GM10266 (cell line): ENCODE data around the gene LIMCH1.
"Not testable (repeated sequence)": the region's sequence is repeated elsewhere in the genome, so short reads cannot be mapped to it uniquely, and the experiment has no call there.

Experiments
- DNase-seq: peaks from one replicate; pipeline ENCODE4 v3.0.0; 2012; ENCODE audit errors: extremely low spot score
- CTCF ChIP-seq: IDR thresholded peaks from 2 replicates; pipeline ENCODE4 v1.5.1; 2012; ENCODE audit warnings: mild to moderate bottlenecking, low read depth; ENCODE audit not compliant: control insufficient read depth, insufficient read depth; ENCODE audit errors: missing control alignments

The LIMCH1 gene

DNA sequence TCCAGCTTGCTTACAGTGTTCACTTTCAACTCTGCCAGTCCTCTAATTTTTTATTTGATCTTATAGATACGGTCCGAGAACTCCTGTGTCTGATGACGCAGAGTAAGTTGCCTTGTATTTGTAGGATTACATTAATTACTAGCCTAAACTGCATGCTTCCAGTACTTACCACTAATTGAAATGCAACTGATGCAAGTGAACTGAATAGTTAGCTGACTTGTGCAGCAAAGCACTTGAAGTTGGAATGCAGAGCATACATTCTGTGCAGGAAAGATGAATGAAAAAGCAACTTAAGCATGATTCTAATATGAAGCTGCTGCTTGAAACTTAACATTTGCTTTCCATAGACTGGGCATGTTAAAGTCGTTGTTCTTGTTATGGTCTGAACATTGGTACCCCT is 100.9 kb downstream of the LIMCH1 start:
- no peak for DNase-seq
- no peak for TF ChIP-seq CTCF

DNA sequence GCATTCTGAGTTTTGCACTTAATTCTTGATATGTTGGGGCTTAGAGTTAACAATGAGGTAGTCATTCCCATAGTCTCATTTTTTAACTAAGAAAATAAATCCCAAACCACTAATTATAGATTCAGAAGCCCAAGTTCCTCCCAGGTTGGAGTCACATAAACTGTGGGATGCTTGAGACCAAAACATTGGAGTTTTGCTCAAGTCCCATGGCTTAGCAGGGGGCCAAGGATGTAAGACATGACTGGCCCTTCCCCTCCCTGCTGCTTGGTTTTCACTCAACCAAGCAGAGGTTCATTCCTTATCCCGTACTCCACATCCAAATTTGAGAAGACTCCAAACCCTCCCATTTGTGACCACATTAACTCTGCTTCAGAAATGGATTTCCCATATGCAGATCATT is 101.3 kb downstream of the LIMCH1 start:
- TF ChIP-seq CTCF: no peak
- no peak for DNase-seq

DNA sequence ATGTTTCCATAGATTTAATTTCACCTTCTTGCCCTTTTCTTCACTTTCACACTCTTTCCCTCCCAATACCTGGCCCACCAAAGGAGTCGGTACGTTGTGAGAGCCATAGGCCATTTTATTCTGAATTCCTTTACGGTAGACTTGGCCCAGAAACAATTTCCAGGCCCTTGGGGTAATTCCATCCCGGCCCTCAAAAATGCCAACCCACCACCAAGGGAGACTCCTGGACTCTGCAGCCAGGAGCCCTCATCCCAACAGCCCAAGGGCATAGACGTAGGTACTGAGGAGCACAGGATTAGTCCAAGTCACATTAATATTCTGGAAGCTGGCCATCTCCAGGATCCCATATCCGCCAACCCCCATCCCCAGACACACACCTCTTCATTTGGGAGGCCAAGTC is 102.9 kb downstream of the LIMCH1 start:
- no peak for TF ChIP-seq CTCF
- no peak for DNase-seq

DNA sequence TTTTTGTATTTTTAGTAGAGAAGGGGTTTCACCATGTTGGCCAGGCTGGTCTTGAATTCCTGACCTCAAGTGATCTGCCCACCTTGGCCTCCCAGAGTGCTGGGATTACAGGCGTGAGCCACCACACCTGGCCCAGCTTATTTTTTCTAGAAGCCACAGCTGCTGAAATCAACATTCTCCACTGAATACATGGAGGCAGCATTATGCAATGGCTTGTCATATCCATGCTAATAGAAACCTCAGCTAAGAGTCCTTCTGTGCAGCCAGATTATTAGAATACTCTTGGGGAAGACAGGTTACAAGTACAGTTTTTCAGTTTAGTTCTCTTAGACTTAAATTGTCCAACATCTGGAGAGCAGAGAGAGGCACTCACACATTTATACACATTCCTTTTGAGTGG is 104.8 kb downstream of the LIMCH1 start:
- not testable (repeated sequence) for DNase-seq

- DNase-seq: no peak
- TF ChIP-seq CTCF: no peak
These were observed 105.4 kb downstream of the LIMCH1 start for GRCh38 chr4:41643331-41643730.

- peak; percentile 57 for TF ChIP-seq CTCF
- no peak for DNase-seq
These were observed 106.4 kb downstream of the LIMCH1 start for GRCh38 chr4:41644288-41644914.

DNA sequence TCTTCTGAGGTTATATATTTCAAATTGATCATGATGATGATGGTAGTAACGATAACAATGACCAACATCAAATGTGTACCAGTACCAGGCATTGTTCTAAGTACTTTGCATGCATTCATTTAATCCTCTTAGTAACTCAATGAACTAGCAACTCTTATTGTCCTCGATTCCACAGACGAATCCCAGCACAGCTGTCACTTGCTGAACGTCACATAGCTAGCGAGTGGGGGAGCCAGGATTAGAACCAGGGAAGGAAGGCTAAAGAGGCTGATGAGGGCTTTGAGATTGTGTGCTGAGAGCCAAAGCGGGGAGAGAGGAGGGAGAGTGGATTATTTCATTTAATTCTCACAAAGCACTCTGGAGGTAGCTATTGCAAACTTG is 106.9 kb downstream of the LIMCH1 start:
- TF ChIP-seq CTCF: no peak
- DNase-seq: no peak

DNA sequence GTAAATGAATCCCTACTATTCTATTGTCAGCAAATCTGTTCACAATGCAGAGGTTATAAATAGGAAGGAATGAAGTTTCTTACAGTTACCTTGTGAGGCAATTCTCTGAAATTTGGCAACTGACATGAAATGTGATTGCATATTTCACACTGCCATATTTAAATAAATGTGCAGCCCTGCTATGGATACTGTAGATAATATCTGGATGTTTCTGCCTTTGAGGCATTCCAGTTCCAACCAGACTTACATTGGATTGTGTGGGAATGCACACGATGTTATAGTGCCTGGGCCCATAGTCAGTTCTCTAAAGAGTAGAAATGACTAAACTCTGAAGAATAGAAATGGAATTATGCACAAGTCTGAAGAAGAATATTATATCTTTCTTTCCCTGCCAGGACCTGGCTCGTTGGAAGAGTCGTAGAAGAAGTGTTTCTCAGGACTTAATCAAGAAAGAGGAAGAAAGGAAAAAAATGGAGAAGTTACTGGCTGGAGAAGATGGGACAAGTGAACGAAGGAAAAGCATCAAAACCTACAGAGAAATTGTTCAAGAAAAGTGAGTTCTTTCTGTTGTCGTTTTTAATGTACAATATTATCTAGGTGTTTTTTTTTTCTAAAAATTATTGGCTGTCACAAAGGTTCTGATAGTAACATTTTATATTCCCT is 107.9 kb downstream of the LIMCH1 start:
- no peak for TF ChIP-seq CTCF

More for the DNA sequence above, 107.9 kb downstream of the LIMCH1 start:
- no peak for DNase-seq
